ENCODE data around the gene DNAJC16.

DNAJC16 gene

GRCh38 chr1:15574741-15575140 is 48.1 kb downstream of the DNAJC16 start:
- no peak for TF ChIP-seq SPI1 (IDR thresholded peaks at IDR 0.05; ENCODE audit: borderline replicate concordance, low read depth)
- TF ChIP-seq POLR2AphosphoS5 (IDR thresholded peaks at IDR 0.05; ENCODE audit: low read depth): no peak
- TF ChIP-seq GABPA (IDR thresholded peaks at IDR 0.05; ENCODE audit: low read depth): no peak
- no peak for TF ChIP-seq REST (IDR thresholded peaks at IDR 0.05; ENCODE audit: insufficient replicate concordance, low read depth)
- TF ChIP-seq CTCF (IDR thresholded peaks at IDR 0.05; ENCODE audit: insufficient read depth, low read length): no peak
- DNase-seq (ENCODE audit: low read depth in 1 of 2, low spot score in 1 of 2): no peak
- Histone ChIP-seq H3K27ac (replicated peaks) (no peak overlapping the region), H3K4me3 (replicated peaks; ENCODE audit: insufficient read depth, low read length) (no peak overlapping the region), H3K27me3 (ENCODE audit: insufficient read depth, poor library complexity, severe bottlenecking) (no peaks in the 10 kb centered on the region)

GRCh38 chr1:15575549-15576150 is 49.0 kb downstream of the DNAJC16 start:
- TF ChIP-seq REST (IDR thresholded peaks at IDR 0.05; ENCODE audit: insufficient replicate concordance, low read depth) (no peak), POLR2AphosphoS5 (IDR thresholded peaks at IDR 0.05; ENCODE audit: low read depth) (no peak), CTCF (IDR thresholded peaks at IDR 0.05; ENCODE audit: insufficient read depth, low read length) (no peak), SPI1 (IDR thresholded peaks at IDR 0.05; ENCODE audit: borderline replicate concordance, low read depth) (no peak), GABPA (IDR thresholded peaks at IDR 0.05; ENCODE audit: low read depth) (no peak)
- DNase-seq (ENCODE audit: low read depth in 1 of 2, low spot score in 1 of 2): no peak
- Histone ChIP-seq H3K4me3 (replicated peaks; ENCODE audit: insufficient read depth, low read length) (no peak overlapping the region), H3K27me3 (ENCODE audit: insufficient read depth, poor library complexity, severe bottlenecking) (no peaks in the 10 kb centered on the region), H3K27ac (replicated peaks) (no peak overlapping the region)

- no peak for TF ChIP-seq CTCF (IDR thresholded peaks at IDR 0.05; ENCODE audit: insufficient read depth, low read length)
- TF ChIP-seq POLR2AphosphoS5 (IDR thresholded peaks at IDR 0.05; ENCODE audit: low read depth): no peak
- no peak for TF ChIP-seq SPI1 (IDR thresholded peaks at IDR 0.05; ENCODE audit: borderline replicate concordance, low read depth)
- no peak for TF ChIP-seq REST (IDR thresholded peaks at IDR 0.05; ENCODE audit: insufficient replicate concordance, low read depth)
- no peak for TF ChIP-seq GABPA (IDR thresholded peaks at IDR 0.05; ENCODE audit: low read depth)
- no peak for DNase-seq (ENCODE audit: low read depth in 1 of 2, low spot score in 1 of 2)
- Histone ChIP-seq H3K27me3 (ENCODE audit: insufficient read depth, poor library complexity, severe bottlenecking) (no peaks in the 10 kb centered on the region), H3K4me3 (replicated peaks; ENCODE audit: insufficient read depth, low read length) (no peak overlapping the region), H3K27ac (replicated peaks) (no peak overlapping the region)
These were observed 51.0 kb downstream of the DNAJC16 start for GRCh38 chr1:15577691-15578090.

Measured in HL-60 (cell line).